Heart right ventricle (tissue), 16 donors: ENCODE measurements around the gene SUGCT. TPM values are rescaled to one million over a fixed set of nuclear protein-coding genes. Genes with fewer than 3 reads are reported as not detected.

Experiments used
- ATAC-seq, 8 donors: fragments of 200-7000 bp; cut with Tn5 transposase; one replicate each; pipeline ENCODE4 v1.9.1; 2020; ENCODE audit warnings: mild to moderate bottlenecking in 8 of 8, moderate library complexity in 8 of 8, moderate number of reproducible peaks in 1 of 8
- DNase-seq, 2 donors: peaks; one replicate each; pipeline ENCODE4 v3.0.0-alpha.2; 2020
- H3K27ac ChIP-seq, 10 donors: fragments of 200-600 bp; sonication (generic) in 2 of 10; one replicate each; pipeline versions ENCODE4 v1.5.0 to v1.8.0; 2020 to 2022; ENCODE audit warnings: mild to moderate bottlenecking in 3 of 10
- H3K27me3 ChIP-seq, 7 donors: fragments of 200-600 bp; one replicate each; pipeline ENCODE4 v1.8.0; 2021 to 2022; ENCODE audit warnings: mild to moderate bottlenecking in 2 of 7
- H3K36me3 ChIP-seq, 9 donors: fragments of 200-600 bp; sonication (generic) in 1 of 9; one replicate each; pipeline versions ENCODE4 v1.5.0 to v1.8.0; 2020 to 2022; ENCODE audit warnings: mild to moderate bottlenecking in 2 of 9
- H3K4me1 ChIP-seq, 9 donors: fragments of 200-600 bp; sonication (generic) in 1 of 9; one replicate each; pipeline versions ENCODE4 v1.5.0 to v1.8.0; 2020 to 2022; ENCODE audit warnings: mild to moderate bottlenecking in 4 of 9
- H3K4me3 ChIP-seq, 10 donors: fragments of 200-600 bp; sonication (generic) in 2 of 10; one replicate each; pipeline versions ENCODE4 v1.5.0 to v1.8.0; 2020 to 2022; ENCODE audit warnings: mild to moderate bottlenecking in 7 of 10, moderate library complexity in 2 of 10
- H3K9me3 ChIP-seq, 11 donors: fragments of 200-600 bp in 10 of 11; sonication (generic) in 2 of 11; one replicate each; pipeline versions ENCODE4 v1.5.0 to v1.8.0; 2013 to 2022; ENCODE audit warnings: mild to moderate bottlenecking in 2 of 11, control low read depth in 1 of 11, moderate library complexity in 1 of 11
- WGBS, 2 donors: extraction: QIAGEN DNeasy Blood & Tissue Kit; methylation state at CpG; one replicate each; pipeline ENCODE4 v1.1.7; 2013; ENCODE audit warnings: inconsistent platforms in 1 of 2; 5-methylcytosine and 5-hydroxymethylcytosine counted together
- intact Hi-C, 10 donors: fragments of 100-400 bp; cut with DNase I; formaldehyde crosslinking; loops; one replicate each; pipeline versions ENCODE4 v1.11.1 to v1.14.2; 2022
- polyA plus RNA-seq, 2 donors: library from polyadenylated mRNA; stranded (reverse); fragments of 200-250 nt; gene quantifications; one replicate each; pipeline ENCODE4 v1.2.3, GENCODE V29; 2013
- total RNA-seq, 10 donors: library from RNA; stranded (reverse); fragmentation: NEBNext Ultra II Directional in 3 of 10; extraction: Animal tissue kit (Norgen Biotek cat#: 25700) in 3 of 10; gene quantifications; one replicate each; pipeline versions ENCODE4 v1.2.1 to v1.2.4, GENCODE V29; 2021 to 2023
- TF ChIP-seq, protein P1 (sequence below), 9 donors: fragments of 200-600 bp; sonication (generic) in 2 of 9; IDR thresholded peaks; one replicate each; pipeline versions ENCODE4 v1.5.0 to v1.8.0; 2021 to 2022; ENCODE audit warnings: antibody characterized with exemption in 9 of 9, mild to moderate bottlenecking in 5 of 9, moderate library complexity in 1 of 9
- donor health status: Arrhythmogenic right ventricular cardiomyopathy.
- donor health status: ischemic (EF 13 %, LVEDD 7.1; RV severe dilation, severe dysfunction).
- donor health status: healthy with polysubstance abuse.
- donor health status: DM: no; HTN: yes; CAD: no.
- donor health status: DM: no; HTN: no; CAD: no.
- donor health status: ischemic (EF 25% LVEDD 6.9; RV normal size, moderate dysfunction).
- donor health status: ischemic (EF 25% LVEDD 5.7; RV mildly dilated, moderate dysfunction).
- donor health status: healthy.
- donor health status: DM: yes; HTN: yes; CAD: no.
- donor health status: Ischemic cardiomyopathy.
- donor health status: ischemic (EF 35%, LVEDD 5.7; RV mildly dilated, moderate dysfunction).
- donor health status: nonischemic (EF 11% LVEDD 7.7; RV severe dilation, severe dysfunction).
- donor health status: DM: yes; HTN: yes; CAD: no.
- donor health status: PGD.
- donor health status: ischemic (EF 29% LVEDD 5.4; RV normal size, mild dysfunction).
- donor health status: nonischemic (EF 23%, LVEDD 6.1; RV moderate dilation, normal function).

The SUGCT gene
- total and polyA plus RNA-seq, 12 donors = 1.2 to 8.1 (median 6.1) TPM

DNA sequence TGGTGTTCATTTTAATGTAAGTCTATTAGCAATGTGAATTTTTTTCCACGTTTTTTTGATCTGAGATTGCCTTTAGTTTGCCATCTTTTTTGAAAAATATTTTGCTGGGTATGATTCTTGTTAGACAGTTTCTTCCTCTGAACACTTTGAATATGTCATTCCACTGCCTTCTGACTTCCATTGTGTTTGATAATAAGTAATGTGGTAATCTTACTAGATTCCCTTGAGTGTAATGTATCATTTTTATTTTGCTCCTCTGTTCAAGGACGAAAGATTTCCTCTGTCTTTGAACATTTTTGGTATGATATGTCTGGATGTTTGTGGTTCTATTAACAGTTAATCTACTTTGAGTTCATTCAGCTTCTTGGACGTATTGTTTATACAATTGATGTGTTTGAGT is 371.4 kb downstream of the SUGCT start:
- DNase-seq (no peak), ATAC-seq (no peak)
- no peaks in the 10 kb centered on the region for H3K27me3 ChIP-seq
- H3K27ac ChIP-seq = no peak overlapping the region
- TF ChIP-seq, protein P1, sequence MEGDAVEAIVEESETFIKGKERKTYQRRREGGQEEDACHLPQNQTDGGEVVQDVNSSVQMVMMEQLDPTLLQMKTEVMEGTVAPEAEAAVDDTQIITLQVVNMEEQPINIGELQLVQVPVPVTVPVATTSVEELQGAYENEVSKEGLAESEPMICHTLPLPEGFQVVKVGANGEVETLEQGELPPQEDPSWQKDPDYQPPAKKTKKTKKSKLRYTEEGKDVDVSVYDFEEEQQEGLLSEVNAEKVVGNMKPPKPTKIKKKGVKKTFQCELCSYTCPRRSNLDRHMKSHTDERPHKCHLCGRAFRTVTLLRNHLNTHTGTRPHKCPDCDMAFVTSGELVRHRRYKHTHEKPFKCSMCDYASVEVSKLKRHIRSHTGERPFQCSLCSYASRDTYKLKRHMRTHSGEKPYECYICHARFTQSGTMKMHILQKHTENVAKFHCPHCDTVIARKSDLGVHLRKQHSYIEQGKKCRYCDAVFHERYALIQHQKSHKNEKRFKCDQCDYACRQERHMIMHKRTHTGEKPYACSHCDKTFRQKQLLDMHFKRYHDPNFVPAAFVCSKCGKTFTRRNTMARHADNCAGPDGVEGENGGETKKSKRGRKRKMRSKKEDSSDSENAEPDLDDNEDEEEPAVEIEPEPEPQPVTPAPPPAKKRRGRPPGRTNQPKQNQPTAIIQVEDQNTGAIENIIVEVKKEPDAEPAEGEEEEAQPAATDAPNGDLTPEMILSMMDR (IDR thresholded peaks at IDR 0.05) = no peak
- H3K4me1 ChIP-seq = no peaks in the 10 kb centered on the region
- 77 to 91% methylated on average over 3 of the region's 3 CpGs for WGBS, 2 donors
- H3K36me3 ChIP-seq = no peaks in the 10 kb centered on the region
- intact Hi-C loops = no loop called here
- no peak overlapping the region for H3K4me3 ChIP-seq
- H3K9me3 ChIP-seq = peaks cover 0 to 22% (median 5%) of the 10 kb centered on the region in 11 donors

DNA sequence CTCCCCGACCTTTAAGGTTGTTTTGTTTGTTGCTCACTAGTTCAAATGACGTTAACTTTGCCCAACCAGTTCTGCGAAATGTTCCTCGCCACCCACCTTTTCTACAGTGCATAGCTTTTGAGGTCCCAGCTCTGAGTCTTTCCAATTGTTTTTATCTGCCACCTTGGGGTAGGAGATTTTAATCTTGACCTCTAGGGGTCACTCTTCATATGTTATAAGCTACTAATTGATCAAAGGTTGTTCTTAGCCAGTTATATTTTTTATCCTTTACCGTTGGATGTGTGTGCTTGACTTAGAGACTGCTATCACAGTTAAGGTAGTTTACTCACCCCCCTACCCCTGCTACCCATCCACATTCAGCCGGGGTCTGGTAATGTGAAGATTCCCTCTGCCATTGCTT is 372.4 kb downstream of the SUGCT start:
- no peak for DNase-seq
- ATAC-seq = no peak
- Histone ChIP-seq H3K4me1 (no peaks in the 10 kb centered on the region), H3K27ac (no peak overlapping the region), H3K36me3 (no peaks in the 10 kb centered on the region), H3K9me3 (peaks cover 0 to 22% (median 5%) of the 10 kb centered on the region in 11 donors), H3K4me3 (no peak overlapping the region), H3K27me3 (no peaks in the 10 kb centered on the region)
- TF ChIP-seq, protein P1 (IDR thresholded peaks at IDR 0.05) = peak in 8 of 9 donors; percentile 9 to 34 (median 26)
- 72% methylated on average over 6 of the region's 6 CpGs for WGBS, 2 donors
- intact Hi-C loops = no loop called here

DNA sequence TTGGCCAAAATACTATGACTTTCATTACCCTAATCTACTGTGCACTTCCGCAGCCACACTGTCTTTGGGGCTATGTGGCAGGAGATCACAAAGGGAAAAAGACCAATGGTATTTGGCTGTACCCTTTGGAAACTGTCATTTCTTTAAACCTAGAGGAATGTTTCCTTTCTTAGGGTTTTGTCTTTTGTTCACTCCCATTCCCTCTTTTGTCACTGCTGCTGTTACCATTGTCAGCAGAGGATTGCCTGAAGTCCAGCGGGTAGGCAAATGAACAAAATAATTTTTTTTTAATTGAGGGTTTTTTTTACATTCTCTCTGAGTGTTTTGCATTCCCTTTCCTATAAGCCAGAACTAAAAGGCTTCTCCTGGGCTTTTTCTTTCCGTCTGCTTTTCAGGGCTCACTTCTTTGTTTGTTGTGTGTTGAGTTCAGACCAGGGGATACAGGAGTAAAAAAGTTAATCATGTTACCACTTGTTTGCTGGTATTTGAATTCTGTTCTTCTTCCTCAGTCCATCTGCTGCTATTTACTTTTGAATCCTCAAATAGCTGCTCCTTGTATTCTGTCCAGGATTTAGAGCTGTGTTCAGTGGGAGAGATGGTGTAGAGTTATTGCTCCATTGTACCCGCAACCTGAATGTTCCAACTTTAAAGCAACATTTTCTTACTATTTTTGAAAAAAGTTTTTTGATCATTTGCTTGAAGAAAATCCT is 374.6 kb downstream of the SUGCT start:
- no peak overlapping the region for H3K4me3 ChIP-seq

DNA sequence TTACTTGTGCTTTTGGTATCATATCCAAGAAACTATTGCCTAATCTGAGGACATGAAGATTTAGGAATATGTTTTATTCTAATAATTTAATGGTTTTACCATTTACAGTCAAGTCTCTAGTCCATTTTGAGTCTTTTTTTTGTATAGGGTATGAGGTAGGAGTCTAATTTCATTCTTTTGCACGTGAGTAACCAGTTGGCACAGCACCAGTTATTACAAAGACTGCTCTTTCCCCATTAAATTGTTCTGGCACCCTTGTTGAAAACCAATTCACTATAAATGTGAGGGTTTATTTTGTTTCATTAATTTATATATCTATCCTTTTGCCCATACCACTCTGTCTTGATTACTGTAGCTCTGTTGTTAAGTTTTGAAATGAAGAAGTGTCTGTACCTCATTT is 381.6 kb downstream of the SUGCT start:
- 40 to 76% methylated on average over 1 of the region's 1 CpG for WGBS, 2 donors
- no peak overlapping the region for H3K4me3 ChIP-seq
- no peaks in the 10 kb centered on the region for H3K36me3 ChIP-seq
- no peaks in the 10 kb centered on the region for H3K27me3 ChIP-seq
- DNase-seq = no peak
- intact Hi-C loops = no loop called here
- TF ChIP-seq, protein P1 (IDR thresholded peaks at IDR 0.05) = no peak
- ATAC-seq = no peak
- no peaks in the 10 kb centered on the region for H3K4me1 ChIP-seq
- H3K9me3 ChIP-seq = no peaks in the 10 kb centered on the region
- H3K27ac ChIP-seq = no peak overlapping the region

More for the DNA sequence above, 374.6 kb downstream of the SUGCT start:
- Histone ChIP-seq H3K27me3 (no peaks in the 10 kb centered on the region), H3K36me3 (no peaks in the 10 kb centered on the region), H3K27ac (no peak overlapping the region), H3K9me3 (peaks cover 0 to 22% (median 5%) of the 10 kb centered on the region in 11 donors), H3K4me1 (no peaks in the 10 kb centered on the region)
- DNase-seq = no peak
- TF ChIP-seq, protein P1 (IDR thresholded peaks at IDR 0.05) = no peak
- intact Hi-C loops = no loop called here
- 80 to 92% methylated on average over 4 of the region's 4 CpGs for WGBS, 2 donors
- no peak for ATAC-seq
